Omental fat pad (tissue), 4 donors: ENCODE measurements around the gene CNGB1. TPM values are rescaled to one million over a fixed set of nuclear protein-coding genes. Genes with fewer than 3 reads are reported as not detected.

Source experiments
- ATAC-seq: fragments of 150-250 bp; one replicate; pipeline ENCODE4 v1.9.1; 2016; ENCODE audit warnings: mild to moderate bottlenecking, moderate library complexity; ENCODE audit not compliant: low FRiP score
- DNase-seq: peaks from one replicate; pipeline ENCODE4 v3.0.0-alpha.2; 2019; ENCODE audit warnings: low spot score
- CTCF ChIP-seq, 3 donors: fragments of 450-650 bp; IDR thresholded peaks; one replicate each; pipeline ENCODE4 v1.5.1; 2016 to 2017; ENCODE audit warnings: antibody characterized with exemption in 3 of 3, mild to moderate bottlenecking in 3 of 3, moderate library complexity in 2 of 3
- total RNA-seq, 4 donors: library from RNA; depleted of rRNA; stranded (reverse); fragments of >200 nt; gene quantifications; one replicate each; pipeline ENCODE4 v1.1.0, GENCODE V29; 2016

The CNGB1 gene
- total RNA-seq, 4 donors from 2014 or later: not detected

- no peak for TF ChIP-seq CTCF (IDR thresholded peaks at IDR 0.05)
- ATAC-seq (no peak), DNase-seq (no peak)
Measured at GRCh38 chr16:57908409-57908987, 62.4 kb downstream of the CNGB1 start.

GRCh38 chr16:57906382-57907316 lies 64.3 kb downstream of the CNGB1 start:
- ATAC-seq (no peak), DNase-seq (no peak)
- no peak for TF ChIP-seq CTCF (IDR thresholded peaks at IDR 0.05)

- no peak for ATAC-seq
- DNase-seq: no peak
- TF ChIP-seq CTCF (IDR thresholded peaks at IDR 0.05): no peak
Measured at GRCh38 chr16:57904101-57904500, 66.8 kb downstream of the CNGB1 start.

GRCh38 chr16:57903656-57904055 lies 67.3 kb downstream of the CNGB1 start:
- no peak for TF ChIP-seq CTCF (IDR thresholded peaks at IDR 0.05)
- no peak for DNase-seq
- no peak for ATAC-seq

GRCh38 chr16:57901480-57902069 lies 69.4 kb downstream of the CNGB1 start:
- no peak for TF ChIP-seq CTCF (IDR thresholded peaks at IDR 0.05)
- no peak for DNase-seq
- no peak for ATAC-seq

- ATAC-seq (no peak), DNase-seq (no peak)
- no peak for TF ChIP-seq CTCF (IDR thresholded peaks at IDR 0.05)
Measured at GRCh38 chr16:57900796-57901479, 70.0 kb downstream of the CNGB1 start.
